GM21786 (cell line): ENCODE data around the gene MBD5.

Experiments
- ATAC-seq: cut with Tn5 transposase; IDR thresholded peaks from one replicate; pipeline ENCODE4 v1.9.1; 2021; ENCODE audit not compliant: unreplicated experiment

Gene MBD5

GRCh38 chr2:148108385-148108784, 87.5 kb downstream of the MBD5 start:
- ATAC-seq: no peak

- ATAC-seq: peak; percentile 56
Observed at GRCh38 chr2:148110184-148110583, 89.3 kb downstream of the MBD5 start.

- no peak for ATAC-seq
Observed at GRCh38 chr2:148122788-148123187, 101.9 kb downstream of the MBD5 start.

- ATAC-seq: no peak
Observed at GRCh38 chr2:148124271-148124670, 103.4 kb downstream of the MBD5 start.

- ATAC-seq: no peak
Observed at GRCh38 chr2:148130581-148130980, 109.7 kb downstream of the MBD5 start.

- ATAC-seq: no peak
Observed at GRCh38 chr2:148132412-148132811, 111.5 kb downstream of the MBD5 start.

- no peak for ATAC-seq
Observed at GRCh38 chr2:148135705-148136104, 114.8 kb downstream of the MBD5 start.

- ATAC-seq: no peak
Observed at GRCh38 chr2:148136441-148136840, 115.5 kb downstream of the MBD5 start.

- ATAC-seq: no peak
Observed at GRCh38 chr2:148161909-148162435, 141.1 kb downstream of the MBD5 start.

- no peak for ATAC-seq
Observed at GRCh38 chr2:148162871-148163270, 142.0 kb downstream of the MBD5 start.

- no peak for ATAC-seq
Observed at GRCh38 chr2:148165975-148166374, 145.1 kb downstream of the MBD5 start.

- ATAC-seq: no peak
Observed at GRCh38 chr2:148167241-148167766, 146.4 kb downstream of the MBD5 start.

GRCh38 chr2:148167855-148168254, 147.0 kb downstream of the MBD5 start:
- no peak for ATAC-seq

GRCh38 chr2:148172131-148172753, 151.4 kb downstream of the MBD5 start:
- no peak for ATAC-seq

GRCh38 chr2:148173168-148173567, 152.3 kb downstream of the MBD5 start:
- ATAC-seq: no peak

GRCh38 chr2:148177559-148177958, 156.7 kb downstream of the MBD5 start:
- no peak for ATAC-seq

- ATAC-seq: no peak
Observed at GRCh38 chr2:148179724-148180123, 158.8 kb downstream of the MBD5 start.

GRCh38 chr2:148184976-148185375, 164.1 kb downstream of the MBD5 start:
- no peak for ATAC-seq

- no peak for ATAC-seq
Observed at GRCh38 chr2:148194882-148195281, 174.0 kb downstream of the MBD5 start.

GRCh38 chr2:148201075-148202004, 180.4 kb downstream of the MBD5 start:
- no peak for ATAC-seq

GRCh38 chr2:148202237-148202636, 181.3 kb downstream of the MBD5 start:
- ATAC-seq: no peak

GRCh38 chr2:148207111-148207510, 186.2 kb downstream of the MBD5 start:
- no peak for ATAC-seq
